ENCODE measurements around the gene COPS2. TPM values are rescaled to one million over a fixed set of nuclear protein-coding genes. Genes with fewer than 3 reads are reported as not detected.
"Not testable (repeated sequence)": the region's sequence is repeated elsewhere in the genome, so short reads cannot be mapped to it uniquely, and the experiment has no call there.

The COPS2 gene
- 40.2 and 41.8 TPM in 2 replicates for total RNA-seq

DNA sequence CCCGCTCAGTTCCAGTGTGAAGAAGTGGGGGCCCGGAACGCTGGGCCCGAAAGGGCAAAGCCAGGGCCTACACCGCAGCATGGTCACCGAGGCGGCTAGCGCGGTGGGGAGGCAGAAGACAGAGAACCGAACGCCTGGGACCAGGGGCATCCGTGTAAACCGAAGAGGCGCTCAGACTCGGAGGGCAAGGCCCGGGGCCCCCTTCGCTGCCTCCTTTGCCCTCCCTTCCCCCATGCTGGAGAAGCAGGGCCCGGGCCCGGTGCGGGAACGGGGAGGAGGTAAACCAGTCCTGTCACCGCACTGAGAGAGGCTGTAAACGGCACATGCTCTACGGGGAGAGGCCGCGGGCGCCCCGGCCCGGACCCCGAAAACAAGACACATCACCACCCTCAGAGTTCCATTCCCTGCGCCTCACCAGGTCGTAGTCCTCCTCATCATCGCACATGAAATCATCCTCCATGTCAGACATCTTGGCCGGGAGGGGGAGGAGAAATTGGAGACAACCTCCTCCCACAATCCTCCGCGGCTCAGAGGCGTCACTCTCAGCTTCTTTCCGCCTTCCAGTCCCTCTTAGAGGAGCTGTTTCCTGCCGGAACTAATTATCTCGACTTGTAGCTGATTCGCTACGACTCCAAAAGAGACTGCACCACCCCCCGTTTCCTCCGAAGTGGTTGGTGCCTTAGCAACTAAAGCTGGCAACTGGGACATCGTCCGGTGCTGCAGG, at the start of gene COPS2:
Gene COPS2, minus strand, starts transcription at position 490 of the 724 bp plus-strand sequence. Its CDS starts 21 bp downstream, at position 469.
- DNase-seq (ENCODE audit: low read depth in 2 of 2): peak; percentile 98 to 99

DNA sequence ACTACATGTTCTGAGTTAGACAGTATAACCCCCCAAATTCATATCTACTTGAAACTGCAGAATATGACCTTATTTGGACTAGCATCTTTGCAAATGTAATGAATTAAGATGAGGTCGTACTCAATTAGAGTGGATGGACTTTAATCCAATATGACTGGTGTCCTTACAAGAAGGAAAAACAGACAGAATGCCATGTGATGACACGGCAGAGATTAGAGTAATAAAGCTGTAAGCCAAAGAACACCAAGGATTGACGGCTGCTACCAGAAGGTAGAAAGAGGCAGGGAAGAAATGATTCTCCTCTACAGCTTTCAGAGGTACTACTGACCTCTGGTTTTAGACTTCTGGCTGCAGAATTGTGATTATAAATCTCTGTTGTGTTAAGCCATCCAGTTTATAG, 44.9 kb upstream of the COPS2 start:
- no peak for DNase-seq (ENCODE audit: low read depth in 2 of 2)

DNA sequence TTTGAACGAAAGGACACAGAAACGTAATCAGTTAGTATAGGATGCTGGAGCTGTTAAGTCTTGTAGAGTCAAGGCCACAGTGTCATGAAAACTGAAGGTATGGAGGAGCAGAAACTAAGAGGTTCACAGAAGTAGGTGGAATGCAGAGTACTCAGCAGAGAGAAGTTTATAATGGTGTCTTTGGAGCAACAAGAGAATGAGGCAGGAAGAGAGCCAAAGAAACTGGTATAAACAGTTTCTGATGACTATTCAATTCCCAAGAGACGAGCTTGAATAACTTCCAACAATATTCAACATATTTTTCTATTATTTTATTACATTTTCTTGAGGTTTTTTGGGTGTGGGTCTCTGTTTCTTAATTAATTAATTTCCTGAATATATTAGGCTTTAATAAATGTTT, 44.3 kb upstream of the COPS2 start:
- no peak for DNase-seq (ENCODE audit: low read depth in 2 of 2)

DNA sequence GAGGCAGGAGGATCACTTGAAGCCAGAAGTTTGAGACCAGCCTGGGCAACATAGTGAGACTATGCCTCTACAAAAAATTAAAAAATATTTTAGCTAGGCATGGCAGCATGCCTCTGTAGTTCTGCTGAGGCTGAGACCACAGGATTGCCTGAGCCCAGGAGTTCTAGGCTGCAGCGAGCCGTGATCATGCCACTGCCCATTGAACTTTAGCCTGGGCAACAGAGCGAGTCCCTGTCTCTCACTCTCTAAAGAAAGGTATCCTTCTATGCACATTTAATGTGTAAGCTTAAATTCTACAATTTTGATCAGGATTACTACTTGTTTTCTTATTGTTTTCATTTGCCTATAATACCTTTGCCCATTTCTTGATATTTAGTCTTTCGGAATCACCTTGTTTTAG, 41.5 kb upstream of the COPS2 start:
- no peak for DNase-seq (ENCODE audit: low read depth in 2 of 2)

DNA sequence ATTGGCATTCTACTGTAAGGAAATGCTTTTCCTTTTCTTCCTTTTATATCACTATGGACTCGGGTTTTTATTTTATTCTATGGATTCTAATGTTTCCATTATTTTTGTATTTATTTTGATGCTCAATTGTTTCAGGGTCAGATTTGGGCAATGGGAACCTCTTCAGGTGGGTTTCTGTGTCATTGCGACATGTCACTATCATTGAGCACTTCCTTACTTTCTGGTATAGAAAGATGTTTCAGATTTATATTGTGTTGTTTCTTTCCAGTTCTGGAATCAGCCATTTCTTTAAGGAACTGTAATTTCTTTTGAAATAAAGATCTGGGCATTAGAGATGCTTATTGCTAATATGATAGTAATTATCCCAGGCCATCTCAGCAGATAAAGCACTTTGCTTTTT, 36.5 kb upstream of the COPS2 start:
- DNase-seq (ENCODE audit: low read depth in 2 of 2): no peak

DNA sequence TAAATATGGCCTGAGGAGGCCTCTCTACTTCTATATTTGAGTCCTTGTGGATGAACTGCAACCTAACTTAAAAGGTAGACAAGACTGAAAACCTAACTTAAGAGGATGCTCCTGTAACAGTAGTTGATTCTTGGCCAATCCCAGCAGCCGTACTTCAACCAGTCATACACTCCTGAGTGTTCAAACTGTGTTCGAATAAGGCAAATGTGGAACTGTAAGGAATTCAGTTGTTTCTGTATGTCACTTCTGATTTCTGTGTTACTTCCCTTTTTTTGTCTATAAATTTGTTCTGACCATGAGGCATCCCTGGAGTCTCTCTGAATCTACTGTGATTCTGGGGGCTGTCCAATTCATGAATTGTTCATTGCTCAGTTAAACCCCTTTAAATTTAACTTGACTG, 35.2 kb upstream of the COPS2 start:
- DNase-seq (ENCODE audit: low read depth in 2 of 2): no peak

DNA sequence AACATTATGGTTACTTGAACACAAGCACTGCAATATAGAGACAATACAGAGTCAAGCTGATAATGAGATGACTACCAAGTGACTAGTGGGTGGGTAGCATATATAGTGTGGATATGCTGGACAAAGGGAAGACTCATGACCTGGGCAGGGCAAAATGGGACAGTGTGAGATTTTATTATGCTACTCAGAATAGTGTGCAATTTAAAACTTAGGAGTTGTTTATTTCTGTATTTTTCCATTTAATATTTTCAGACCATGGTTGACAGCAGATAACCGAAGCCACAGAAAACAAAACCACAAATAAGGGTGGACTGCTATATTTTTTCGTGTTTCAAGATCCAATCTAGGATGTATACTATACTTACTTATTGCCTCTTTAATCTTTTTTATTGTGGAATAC, 34.2 kb upstream of the COPS2 start:
- no peak for DNase-seq (ENCODE audit: low read depth in 2 of 2)

DNA sequence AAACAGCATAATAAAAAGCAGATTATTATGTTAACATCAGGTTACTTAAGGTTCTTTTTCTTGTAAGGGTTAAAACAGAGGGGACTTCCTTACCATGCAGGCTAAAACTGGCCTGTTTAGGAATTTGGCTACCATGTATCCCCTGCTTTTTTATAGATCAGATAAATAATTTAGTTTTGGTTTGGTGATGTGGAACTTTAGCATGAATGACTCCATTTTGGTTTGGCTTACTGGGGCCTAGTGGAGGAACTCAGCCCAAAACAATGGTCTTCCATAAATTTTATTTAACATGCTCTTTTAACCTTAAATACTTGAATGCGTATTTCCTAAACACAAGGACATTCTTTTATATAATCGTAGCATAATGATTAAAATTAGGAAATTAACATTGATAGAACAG, 33.5 kb upstream of the COPS2 start:
- DNase-seq (ENCODE audit: low read depth in 2 of 2): no peak

DNA sequence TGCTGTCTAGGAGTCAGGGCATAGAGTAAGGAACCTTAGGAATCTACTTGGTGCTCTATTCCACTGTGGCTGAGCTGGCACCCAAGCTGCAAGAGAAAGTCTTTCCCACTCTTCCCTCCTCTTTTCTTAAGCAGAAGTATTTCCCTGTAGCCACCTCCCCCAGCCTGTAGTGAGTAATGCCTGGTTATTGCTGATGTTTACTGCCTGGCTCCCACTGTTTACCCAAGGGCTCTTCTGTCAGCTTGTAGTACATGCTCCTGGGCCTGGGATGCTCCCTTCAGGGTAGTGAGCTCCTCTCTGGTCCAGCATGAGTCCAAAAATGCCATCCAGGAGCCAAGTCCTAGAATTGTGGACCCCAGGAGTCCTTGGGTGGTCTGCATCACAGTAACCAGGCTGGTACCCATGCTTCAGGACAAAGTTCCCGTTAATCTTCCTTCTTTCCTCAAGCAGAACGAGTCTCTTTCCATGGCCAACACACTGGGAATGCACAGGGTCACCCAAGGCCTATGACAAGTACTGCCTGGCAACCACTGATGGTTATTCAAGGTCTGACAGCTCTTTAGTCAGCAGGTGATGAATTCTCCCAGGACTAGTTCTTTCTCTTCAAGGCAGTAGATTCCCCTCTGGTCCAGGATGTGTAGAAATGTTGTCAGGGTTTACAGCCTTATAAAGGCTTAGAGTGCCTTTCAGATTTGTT, 32.3 kb upstream of the COPS2 start:
- DNase-seq (ENCODE audit: low read depth in 2 of 2): no peak

DNA sequence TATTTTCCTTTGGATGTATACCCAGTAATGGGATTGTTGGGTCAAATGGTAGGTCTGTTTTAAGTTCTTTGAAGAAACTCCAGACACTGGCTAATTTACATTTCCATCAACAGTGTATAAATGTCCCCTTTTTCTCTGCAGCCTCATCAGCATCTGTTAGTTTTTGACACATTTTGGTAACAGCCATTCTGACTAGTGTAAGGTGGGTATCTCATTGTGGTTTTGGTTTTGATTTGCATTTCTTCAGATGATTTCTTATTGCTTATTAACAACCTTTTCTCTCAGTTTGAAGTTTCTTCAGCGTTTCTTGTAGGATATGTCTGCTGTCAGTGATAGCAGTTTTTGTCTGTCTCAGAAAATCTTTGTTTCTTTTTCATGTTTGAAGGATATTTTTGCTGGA, 30.1 kb upstream of the COPS2 start:
- DNase-seq (ENCODE audit: low read depth in 2 of 2): no peak

DNA sequence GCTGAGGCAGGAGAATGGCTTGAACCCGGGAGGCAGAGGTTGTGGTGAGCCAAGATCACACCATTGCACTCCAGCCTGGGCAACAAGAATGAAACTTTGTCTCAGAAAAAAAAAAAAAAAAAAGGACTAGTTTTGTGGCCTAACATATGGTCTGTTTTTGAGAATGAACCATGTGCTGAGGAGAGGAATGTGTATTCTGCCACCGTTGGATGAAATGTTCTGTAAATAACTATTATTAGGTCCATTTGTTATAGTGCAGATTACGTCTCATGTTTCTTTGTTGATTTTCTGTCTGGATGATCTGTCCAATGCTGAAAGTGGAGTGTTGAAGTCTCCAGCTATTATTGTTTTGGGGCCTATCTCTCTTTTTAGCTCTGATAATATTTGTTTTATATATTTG, 28.3 kb upstream of the COPS2 start:
- not testable (repeated sequence) for DNase-seq (ENCODE audit: low read depth in 2 of 2)

DNA sequence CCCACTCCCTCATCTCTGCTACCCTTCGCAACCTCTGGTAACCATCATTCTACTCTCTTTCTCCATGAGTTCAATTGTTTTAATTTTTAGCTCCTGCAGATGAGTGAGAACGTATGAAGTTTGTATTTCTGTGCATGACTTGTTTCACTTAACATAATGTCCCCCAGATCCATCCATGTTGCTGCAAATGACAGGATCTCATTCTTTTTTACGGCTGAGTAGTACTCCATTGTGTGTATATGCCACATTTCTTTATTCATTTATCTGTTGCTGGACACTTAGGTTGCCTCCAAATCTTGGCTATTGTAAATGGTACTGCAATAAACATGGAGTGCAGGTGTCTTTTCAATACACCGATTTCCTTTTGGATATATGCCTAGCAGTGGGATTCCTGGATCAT, 26.7 kb upstream of the COPS2 start:
- no peak for DNase-seq (ENCODE audit: low read depth in 2 of 2)

DNA sequence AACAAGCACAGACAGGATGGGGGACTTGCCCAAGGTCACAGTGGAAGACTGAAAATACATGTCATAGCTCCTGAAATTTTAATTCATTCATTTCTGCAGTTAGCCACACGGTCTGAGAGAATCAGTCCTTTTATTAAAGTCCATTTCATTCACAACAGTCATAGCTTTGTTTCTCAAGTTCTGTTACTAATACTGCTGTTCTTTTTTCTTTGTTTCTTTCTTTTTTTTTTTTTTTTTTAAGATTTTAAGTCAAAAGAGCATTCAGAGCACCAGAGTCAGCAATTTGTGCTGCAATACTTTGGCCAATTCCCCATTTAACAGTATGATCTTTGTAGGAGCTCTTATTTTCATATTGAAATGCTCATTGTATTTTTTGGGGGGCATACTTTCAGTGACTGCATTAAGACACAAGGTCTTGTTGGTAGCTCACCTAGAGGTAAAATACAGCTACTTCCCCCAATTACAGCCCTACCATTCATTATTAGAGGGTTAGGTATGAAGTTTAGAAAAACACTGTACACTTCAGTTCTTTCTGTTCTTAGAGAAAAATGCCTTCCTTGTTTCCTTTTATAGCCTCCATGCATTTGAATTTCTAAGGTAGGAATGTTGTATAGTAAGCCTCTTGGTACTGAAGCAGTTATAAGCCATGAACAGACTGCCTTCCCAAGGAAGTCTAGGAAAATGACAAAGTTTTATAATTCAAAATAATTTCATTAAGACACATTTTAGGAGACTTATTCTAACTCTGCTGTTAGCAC, 24.2 kb upstream of the COPS2 start:
- DNase-seq (ENCODE audit: low read depth in 2 of 2): no peak

DNA sequence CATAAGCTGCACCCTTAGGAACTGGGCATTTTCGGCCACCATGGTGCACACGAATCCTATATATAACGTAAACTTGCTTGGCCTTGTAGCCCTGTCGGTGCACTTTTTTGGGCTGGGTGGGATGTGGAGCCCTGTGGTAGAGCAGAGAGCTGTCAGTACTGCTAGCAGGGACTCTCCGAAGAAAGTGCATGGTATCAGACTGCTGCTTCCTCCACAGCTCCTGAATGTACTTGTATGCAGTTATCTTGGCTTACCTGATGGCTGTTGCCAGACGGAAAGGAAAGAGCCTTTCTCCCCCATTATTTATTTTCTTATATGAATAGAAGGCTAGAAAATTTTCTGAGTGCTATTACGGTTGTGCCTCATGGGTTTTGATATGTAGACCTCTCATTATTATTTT, 23.1 kb upstream of the COPS2 start:
- DNase-seq (ENCODE audit: low read depth in 2 of 2): no peak

DNA sequence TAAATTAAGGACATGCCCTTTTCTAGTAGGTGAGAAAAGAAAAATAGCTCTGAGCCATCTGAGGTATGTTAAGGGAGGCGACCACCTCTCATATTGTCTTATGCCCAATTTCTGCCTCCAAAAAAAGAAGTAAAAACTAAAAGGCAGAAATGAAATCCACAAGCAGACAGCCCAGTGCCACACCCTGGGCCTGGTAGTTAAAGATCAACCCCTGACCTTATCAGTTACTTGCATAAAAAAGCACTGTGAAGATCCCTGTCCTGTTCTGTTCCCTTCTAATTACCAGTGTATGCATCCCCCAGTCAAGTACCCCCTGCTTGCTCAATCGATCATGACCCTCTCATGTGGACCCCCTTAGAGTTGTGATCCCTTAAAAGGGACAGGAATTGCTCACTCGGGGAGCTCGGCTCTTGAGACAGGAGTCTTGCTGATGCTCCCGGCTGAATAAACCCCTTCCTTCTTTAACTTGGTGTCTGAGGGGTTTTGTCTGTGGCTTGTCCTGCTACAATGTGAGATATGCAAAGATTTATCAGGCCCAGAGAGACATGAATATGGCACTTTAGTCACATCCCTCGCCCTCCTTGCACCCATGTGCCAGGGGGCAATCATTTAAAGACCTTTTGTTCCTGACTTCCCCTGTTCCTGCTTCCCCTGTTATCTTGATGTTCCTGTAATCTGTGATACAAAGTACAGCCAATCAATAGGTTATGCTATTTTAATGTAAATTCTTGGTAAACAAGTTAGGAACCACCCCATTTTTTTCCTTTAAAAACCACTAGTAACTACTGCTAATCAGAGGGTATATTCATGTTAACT, 20.4 kb upstream of the COPS2 start:
- not testable (repeated sequence) for DNase-seq (ENCODE audit: low read depth in 2 of 2)

DNA sequence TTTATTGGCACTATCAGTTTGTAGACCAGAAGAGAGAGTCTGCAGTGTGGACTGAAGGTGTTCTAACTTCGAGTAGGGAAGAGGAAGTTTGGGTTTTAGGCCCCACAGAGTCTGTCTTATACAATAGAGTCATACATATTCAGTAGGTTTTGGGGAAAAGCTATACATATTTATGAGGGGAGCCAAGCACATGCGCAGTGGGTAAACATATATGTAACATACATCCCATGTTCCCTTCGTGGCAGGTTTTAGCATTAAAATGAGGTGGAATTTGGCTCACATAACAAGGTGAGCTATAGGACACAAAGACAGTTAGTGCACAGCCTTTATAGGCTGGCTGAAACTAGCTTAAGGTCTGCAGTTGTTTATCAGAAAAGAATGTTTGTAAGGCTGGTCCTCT, 19.5 kb upstream of the COPS2 start:
- no peak for DNase-seq (ENCODE audit: low read depth in 2 of 2)

DNA sequence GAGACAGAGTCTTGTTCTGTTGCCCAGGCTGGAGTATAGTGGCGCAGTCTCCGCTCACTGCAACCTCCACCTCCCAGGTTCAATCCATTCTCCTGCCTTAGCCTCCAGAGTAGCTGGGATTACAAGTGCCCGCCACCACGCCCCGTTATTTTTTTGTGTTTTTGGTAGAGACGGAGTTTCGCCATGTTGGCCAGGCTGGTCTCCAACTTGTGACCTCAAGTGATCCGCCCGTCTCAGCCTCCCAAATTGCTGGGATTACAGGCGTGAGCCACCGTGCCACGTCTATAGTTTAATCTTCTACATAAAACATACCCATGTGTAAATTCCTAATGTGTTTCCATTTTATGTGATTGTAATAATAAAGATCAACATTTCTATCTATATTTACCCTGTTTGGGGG, 16.4 kb upstream of the COPS2 start:
- no peak for DNase-seq (ENCODE audit: low read depth in 2 of 2)

DNA sequence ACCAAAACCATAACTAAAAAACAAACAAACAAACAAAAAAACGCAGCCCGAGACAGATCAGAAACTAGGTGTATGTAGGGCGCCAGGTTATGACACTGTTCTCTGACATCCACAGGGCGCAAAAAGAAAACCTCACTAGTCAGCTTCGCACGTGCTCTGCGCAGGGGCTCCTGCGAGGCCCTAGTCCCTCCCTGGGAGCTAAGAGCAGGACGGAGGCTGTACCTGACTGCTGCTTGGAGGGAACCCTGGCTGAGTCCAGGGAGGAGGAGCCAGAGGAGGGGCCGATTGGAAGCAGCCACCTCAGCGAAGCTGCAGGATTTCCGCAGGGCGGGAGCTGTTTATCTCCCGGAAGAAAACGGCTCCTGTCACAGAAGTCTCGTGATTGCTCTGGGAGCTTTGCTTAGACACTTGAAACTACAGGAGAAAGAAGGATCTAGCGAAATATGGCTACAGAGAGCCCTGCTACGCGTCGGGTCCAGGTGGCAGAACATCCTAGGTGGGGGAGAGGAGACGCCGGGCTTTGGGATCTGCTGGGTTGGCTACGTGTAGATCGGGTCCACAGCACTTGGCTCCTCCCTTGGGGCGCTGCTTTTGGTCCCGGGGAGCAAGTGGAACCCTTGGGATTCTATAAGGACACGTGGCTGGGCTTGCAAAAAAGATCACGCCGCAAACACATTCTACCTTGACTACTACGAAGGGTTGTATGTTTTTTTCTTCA, 14.6 kb upstream of the COPS2 start, which contains the start of gene GALK2:
Gene GALK2, plus strand, starts transcription at position 368 of the 718 bp plus-strand sequence. Its CDS starts 76 bp downstream, at position 444.
- DNase-seq (ENCODE audit: low read depth in 2 of 2): peak; percentile 60 to 92

DNA sequence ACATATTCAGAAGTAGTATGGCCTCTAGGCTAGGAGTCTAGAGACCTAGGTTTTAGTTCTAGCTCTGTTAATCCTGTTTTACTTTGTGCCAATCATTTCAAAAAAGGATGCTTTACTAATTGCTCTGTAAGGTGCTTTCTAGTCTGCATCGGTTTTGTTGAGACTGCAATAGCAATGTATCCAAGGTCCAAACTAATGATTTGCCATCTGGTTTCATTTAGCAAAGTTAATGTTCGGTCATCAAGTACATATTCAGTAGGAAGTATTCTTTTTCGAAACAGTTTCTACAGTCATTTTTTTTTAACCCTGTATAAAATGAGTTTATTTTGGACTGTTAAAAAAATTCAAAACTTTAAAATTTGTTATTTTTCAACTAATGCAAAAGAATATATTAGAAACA, 12.6 kb upstream of the COPS2 start:
- no peak for DNase-seq (ENCODE audit: low read depth in 2 of 2)

DNA sequence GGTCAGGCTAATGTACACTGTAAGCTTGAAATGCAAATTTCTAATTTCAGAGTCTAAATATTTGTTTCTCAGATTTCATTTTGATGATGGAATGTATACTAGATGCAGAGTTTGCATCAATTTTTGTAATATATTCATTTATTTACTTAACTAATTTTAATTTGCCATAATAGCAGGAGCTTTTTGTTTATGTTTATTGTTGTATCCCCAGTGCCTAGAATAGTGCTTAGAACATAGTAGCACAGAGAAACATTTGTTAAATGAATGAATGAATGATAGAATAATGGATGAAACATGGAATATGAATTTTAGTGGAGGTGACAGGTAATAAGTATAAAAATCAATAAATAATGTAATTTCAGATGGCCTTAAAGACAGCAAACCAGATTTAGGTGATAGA, 9.5 kb upstream of the COPS2 start:
- DNase-seq (ENCODE audit: low read depth in 2 of 2): no peak

DNA sequence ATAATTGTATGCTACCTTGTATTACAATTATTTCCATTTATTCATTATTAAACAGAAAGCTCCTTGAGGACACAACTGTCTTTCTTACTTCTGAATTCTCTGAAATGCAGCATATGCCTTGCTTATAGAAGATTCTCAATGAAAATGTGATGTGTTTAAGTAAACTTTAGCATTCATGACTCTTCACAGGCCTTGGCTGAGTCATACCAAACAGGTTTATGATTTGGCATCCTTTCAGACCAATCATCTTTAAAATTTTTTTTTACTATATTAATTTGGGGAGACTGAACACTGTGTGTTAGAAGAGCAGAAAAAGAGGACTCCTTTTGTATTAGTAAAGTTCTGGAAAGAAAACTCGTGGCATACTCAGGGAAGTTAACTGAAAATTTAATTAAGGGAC, 8.3 kb upstream of the COPS2 start:
- DNase-seq (ENCODE audit: low read depth in 2 of 2): no peak

All from dermis microvascular lymphatic vessel endothelial cell (primary cell).